AG10803 (cell line): Measurements from ENCODE around the gene PRKAG2.

ENCODE experiments used
- DNase-seq: peaks from one replicate; pipeline ENCODE4 v3.0.0; 2010; ENCODE audit warnings: low read depth
- H3K4me3 ChIP-seq: 2 replicates; pipeline ENCODE4 v1.5.1; 2011; ENCODE audit warnings: mild to moderate bottlenecking, low read length, control low read depth
- TF ChIP-seq, protein P1 (sequence below): conservative IDR thresholded peaks from 2 replicates; pipeline ENCODE4 v1.5.1; 2011; ENCODE audit warnings: mild to moderate bottlenecking, low read length, control low read depth, inconsistent platforms

The PRKAG2 gene

DNA sequence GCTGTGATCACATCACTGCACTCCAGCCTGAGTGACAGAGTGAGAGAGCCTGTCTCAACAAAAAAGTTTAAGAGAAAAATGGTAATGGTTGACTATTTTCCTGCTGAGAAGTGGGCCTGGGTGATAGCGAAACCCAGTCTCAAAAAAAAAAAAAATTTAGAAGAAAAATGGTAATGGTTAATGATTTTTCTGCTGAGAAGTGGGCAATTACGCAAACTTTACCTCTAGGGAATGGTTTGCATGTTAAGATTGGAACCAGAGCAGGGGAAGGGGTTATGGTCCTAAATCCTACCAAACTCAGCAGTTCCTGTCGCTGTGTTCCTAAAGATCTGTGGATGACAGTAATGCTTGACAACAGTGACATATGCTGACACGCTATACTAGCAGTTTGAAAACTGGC lies 226.8 kb downstream of the PRKAG2 start:
- no peak overlapping the region for H3K4me3 ChIP-seq
- no peak for DNase-seq
- TF ChIP-seq, protein P1, sequence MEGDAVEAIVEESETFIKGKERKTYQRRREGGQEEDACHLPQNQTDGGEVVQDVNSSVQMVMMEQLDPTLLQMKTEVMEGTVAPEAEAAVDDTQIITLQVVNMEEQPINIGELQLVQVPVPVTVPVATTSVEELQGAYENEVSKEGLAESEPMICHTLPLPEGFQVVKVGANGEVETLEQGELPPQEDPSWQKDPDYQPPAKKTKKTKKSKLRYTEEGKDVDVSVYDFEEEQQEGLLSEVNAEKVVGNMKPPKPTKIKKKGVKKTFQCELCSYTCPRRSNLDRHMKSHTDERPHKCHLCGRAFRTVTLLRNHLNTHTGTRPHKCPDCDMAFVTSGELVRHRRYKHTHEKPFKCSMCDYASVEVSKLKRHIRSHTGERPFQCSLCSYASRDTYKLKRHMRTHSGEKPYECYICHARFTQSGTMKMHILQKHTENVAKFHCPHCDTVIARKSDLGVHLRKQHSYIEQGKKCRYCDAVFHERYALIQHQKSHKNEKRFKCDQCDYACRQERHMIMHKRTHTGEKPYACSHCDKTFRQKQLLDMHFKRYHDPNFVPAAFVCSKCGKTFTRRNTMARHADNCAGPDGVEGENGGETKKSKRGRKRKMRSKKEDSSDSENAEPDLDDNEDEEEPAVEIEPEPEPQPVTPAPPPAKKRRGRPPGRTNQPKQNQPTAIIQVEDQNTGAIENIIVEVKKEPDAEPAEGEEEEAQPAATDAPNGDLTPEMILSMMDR = no peak

DNA sequence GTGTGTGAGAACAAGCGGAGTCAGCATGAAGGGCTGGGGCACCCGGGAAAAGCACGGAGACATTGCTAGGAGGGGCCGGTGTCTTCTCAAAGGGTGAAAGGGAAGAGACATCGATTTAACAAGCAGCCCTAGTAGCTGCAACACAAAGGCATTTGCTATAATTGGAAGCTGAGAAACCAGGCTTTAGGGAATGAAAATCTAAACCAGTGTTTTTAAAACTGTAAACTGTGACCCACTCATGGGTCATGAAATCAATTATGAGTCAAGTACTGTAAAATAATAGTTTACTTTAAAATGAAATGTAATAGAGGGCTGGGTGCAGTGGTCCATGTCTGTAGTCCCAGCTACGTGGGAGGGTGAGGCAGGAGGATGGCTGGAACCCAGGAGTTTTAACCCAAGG lies 228.5 kb downstream of the PRKAG2 start:
- DNase-seq = no peak
- TF ChIP-seq, protein P1 = no peak
- no peak overlapping the region for H3K4me3 ChIP-seq

DNA sequence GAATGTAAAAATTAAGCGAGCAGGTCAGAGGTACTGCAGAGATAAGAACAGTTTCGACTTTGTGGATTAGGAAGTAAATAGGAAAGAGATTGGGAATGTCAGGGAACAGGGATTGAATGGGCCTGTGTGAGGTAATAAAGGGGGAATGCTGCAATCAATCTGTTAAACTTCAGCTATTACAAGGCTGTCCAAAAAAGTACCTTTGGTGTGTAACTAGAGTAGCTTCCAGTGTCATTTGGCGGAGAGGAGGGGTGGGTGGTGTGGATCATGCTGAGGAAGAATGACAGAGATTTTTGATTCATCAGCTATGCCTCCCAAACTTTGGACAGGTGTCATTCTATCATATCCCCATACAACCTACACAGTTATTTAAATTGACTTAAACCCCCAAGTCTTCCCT lies 229.0 kb downstream of the PRKAG2 start:
- no peak overlapping the region for H3K4me3 ChIP-seq
- DNase-seq = no peak
- TF ChIP-seq, protein P1 = no peak

DNA sequence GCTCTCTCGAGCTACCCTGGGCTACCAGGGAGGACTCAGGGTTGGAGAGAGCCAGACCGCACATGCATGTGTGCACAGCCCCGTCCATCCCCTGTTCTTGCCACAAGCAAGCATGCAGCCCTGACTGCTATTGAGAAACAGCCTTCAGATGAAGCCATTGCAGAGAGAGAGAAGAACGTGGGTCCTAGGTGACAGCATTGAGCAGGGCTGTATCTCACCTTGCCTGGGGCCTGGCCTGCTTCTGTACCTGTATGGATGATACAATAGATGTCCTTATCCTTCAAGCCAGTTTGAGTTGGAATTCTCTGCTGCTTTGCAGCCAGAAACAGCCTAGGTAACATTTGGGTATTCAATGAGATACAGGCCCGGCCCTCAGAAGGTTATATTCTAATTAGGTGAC lies 229.9 kb downstream of the PRKAG2 start:
- no peak for DNase-seq
- TF ChIP-seq, protein P1 = no peak
- no peak overlapping the region for H3K4me3 ChIP-seq

DNA sequence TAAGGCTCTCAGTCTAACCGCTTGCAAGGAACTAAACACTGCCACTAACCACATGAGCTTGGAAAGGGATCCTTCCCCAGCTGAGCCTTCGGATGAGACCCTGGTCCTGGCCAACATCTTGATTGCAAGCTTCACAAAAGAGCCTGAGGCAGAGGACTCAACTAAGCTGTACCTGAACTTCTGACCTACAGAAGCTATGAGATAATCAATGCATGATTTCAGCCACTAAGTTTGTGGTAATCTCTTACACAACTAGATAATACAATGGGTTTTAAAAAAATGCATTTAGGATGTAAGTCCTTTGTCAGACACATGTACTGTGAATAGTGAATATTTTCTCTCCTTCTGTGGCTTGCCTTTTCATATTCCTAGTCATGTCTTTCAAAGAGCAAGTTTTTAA lies 231.6 kb downstream of the PRKAG2 start:
- no peak for DNase-seq
- no peak overlapping the region for H3K4me3 ChIP-seq
- TF ChIP-seq, protein P1 = no peak

DNA sequence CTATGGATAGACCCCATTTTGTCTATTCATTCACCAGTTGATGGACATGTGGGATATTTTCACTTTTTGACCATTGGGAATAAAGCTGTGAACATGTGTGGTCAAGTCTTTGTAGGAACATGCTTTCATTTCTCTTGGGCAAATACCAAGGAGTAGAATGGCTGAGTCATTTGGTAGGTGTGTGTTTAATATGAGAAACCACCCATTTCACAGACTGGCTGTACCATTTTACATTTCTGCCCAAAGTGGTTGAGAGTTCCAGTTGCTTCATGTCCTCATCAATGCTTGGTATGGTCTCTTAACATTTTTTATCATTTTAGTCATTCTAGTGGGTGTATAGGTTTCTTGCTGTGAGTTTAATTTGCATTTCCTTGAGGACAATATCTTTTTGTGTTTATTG lies 232.4 kb downstream of the PRKAG2 start:
- no peak for DNase-seq
- no peak overlapping the region for H3K4me3 ChIP-seq
- TF ChIP-seq, protein P1 = no peak

DNA sequence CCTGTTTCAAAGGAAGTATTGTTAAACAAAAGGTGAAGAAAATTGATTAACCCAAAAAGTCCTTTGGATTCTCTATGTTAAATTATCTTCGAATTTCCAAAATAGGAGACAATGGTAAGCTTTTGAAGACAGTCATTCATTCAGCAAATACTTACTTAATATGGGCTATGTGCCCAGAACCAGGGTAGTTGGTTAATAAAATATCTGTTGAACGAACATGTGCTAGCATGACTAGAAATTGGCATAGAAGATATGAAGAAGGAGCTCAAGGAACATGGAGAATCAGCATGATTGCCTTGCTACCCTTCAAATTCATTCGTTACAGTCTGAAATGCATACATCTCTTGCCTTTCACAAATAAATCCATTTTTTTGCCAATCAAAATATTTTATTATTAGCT lies 234.2 kb downstream of the PRKAG2 start:
- H3K4me3 ChIP-seq = no peak overlapping the region
- no peak for DNase-seq
- TF ChIP-seq, protein P1 = no peak
